OCI-LY1 (cell line): Measurements from ENCODE around the gene MAP3K7CL.

Source experiments
- H2AFZ ChIP-seq: fragments of 200-600 bp; sonication (generic), shearing (Covaris generic); 2 replicates; pipeline ENCODE4 v1.6.0; 2014; ENCODE audit warnings: antibody characterized with exemption, mild to moderate bottlenecking, low read length
- H3F3A ChIP-seq: fragments of 200-600 bp; sonication (generic), shearing (Covaris generic); 2 replicates; pipeline ENCODE4 v1.6.0; 2014; ENCODE audit warnings: mild to moderate bottlenecking, antibody characterized with exemption, low read length, moderate library complexity; ENCODE audit not compliant: insufficient read depth
- H3K27ac ChIP-seq: fragments of 200-600 bp; sonication (generic); 2 replicates; pipeline ENCODE4 v1.5.1; 2014; ENCODE audit warnings: low read length, mixed run types, mild to moderate bottlenecking, low read depth; ENCODE audit not compliant: poor library complexity, severe bottlenecking
- H3K27me3 ChIP-seq: fragments of 200-600 bp; sonication (generic); 2 replicates; pipeline ENCODE4 v1.6.0; 2014; ENCODE audit warnings: antibody characterized with exemption, mild to moderate bottlenecking, low read length, moderate library complexity; ENCODE audit not compliant: insufficient read depth
- H3K36me3 ChIP-seq: fragments of 200-600 bp; sonication (generic); 2 replicates; pipeline ENCODE4 v1.6.1; 2014; ENCODE audit warnings: mild to moderate bottlenecking, antibody characterized with exemption, low read length, moderate library complexity, mixed read lengths; ENCODE audit not compliant: insufficient read depth
- H3K4me1 ChIP-seq: fragments of 200-600 bp; sonication (generic); 2 replicates; pipeline ENCODE4 v1.5.1; 2014; ENCODE audit warnings: mild to moderate bottlenecking, low read length, moderate library complexity; ENCODE audit not compliant: insufficient read depth, severe bottlenecking
- H3K4me2 ChIP-seq: fragments of 200-600 bp; sonication (generic), shearing (Covaris generic); 2 replicates; pipeline ENCODE4 v1.6.1; 2014; ENCODE audit warnings: low read length
- H3K4me3 ChIP-seq: fragments of 200-600 bp; sonication (generic); 2 replicates; pipeline ENCODE4 v1.5.1; 2014; ENCODE audit warnings: low read length, low read depth, mild to moderate bottlenecking, mixed read lengths; ENCODE audit not compliant: poor library complexity, severe bottlenecking
- H3K79me2 ChIP-seq: fragments of 200-600 bp; shearing (Covaris generic); 2 replicates; pipeline ENCODE4 v1.6.1; 2016; ENCODE audit warnings: mixed run types, low read length, mixed read lengths; ENCODE audit not compliant: insufficient read depth
- H3K9ac ChIP-seq: fragments of 200-600 bp; sonication (generic), shearing (Covaris generic); 2 replicates; pipeline ENCODE4 v1.6.1; 2014; ENCODE audit warnings: mild to moderate bottlenecking, low read length, mixed read lengths
- H3K9me2 ChIP-seq: fragments of 200-600 bp; sonication (generic), shearing (Covaris generic); 2 replicates; pipeline ENCODE4 v1.6.1; 2014; ENCODE audit warnings: low read depth, mild to moderate bottlenecking, low read length, mixed read lengths
- H3K9me3 ChIP-seq: fragments of 200-600 bp; shearing (Covaris generic); 2 replicates; pipeline ENCODE4 v1.6.1; 2014; ENCODE audit warnings: low read length, mixed read lengths
- H4K20me1 ChIP-seq: fragments of 200-600 bp; sonication (generic), shearing (Covaris generic); 2 replicates; pipeline ENCODE4 v1.6.0; 2016; ENCODE audit warnings: mild to moderate bottlenecking, low read length; ENCODE audit not compliant: insufficient read depth
- CTCF ChIP-seq: fragments of 200-600 bp; sonication (generic), shearing (Covaris generic); IDR thresholded peaks from 2 replicates; pipeline ENCODE4 v1.5.1; 2017; ENCODE audit warnings: mild to moderate bottlenecking, antibody characterized with exemption, low read length, moderate library complexity, mixed read lengths
- EZH2 ChIP-seq: fragments of 200-600 bp; sonication (generic), shearing (Covaris generic); IDR thresholded peaks from 2 replicates; pipeline ENCODE4 v1.8.0; 2017; ENCODE audit warnings: borderline replicate concordance, mixed run types, mild to moderate bottlenecking, antibody characterized with exemption, low read length, moderate library complexity, mixed read lengths

Gene MAP3K7CL

GRCh38 chr21:29148530-29148929 lies 18.1 kb downstream of the MAP3K7CL start:
- H3K4me2 ChIP-seq = no peak overlapping the region
- no peaks in the 10 kb centered on the region for H4K20me1 ChIP-seq
- no peak overlapping the region for H3K27ac ChIP-seq
- TF ChIP-seq CTCF (no peak), EZH2 (no peak)
- H3K9me2 ChIP-seq = no peaks in the 10 kb centered on the region
- H3K9ac ChIP-seq = no peak overlapping the region
- H3K4me3 ChIP-seq = no peak overlapping the region
- no peaks in the 10 kb centered on the region for H3K4me1 ChIP-seq
- H3K36me3 ChIP-seq = no peaks in the 10 kb centered on the region
- no peaks in the 10 kb centered on the region for H3K79me2 ChIP-seq
- no peaks in the 10 kb centered on the region for H3F3A ChIP-seq
- no peaks in the 10 kb centered on the region for H3K27me3 ChIP-seq
- H2AFZ ChIP-seq = no peak overlapping the region
- no peaks in the 10 kb centered on the region for H3K9me3 ChIP-seq

- Histone ChIP-seq H3K27me3 (no peaks in the 10 kb centered on the region), H3K4me1 (no peaks in the 10 kb centered on the region), H4K20me1 (no peaks in the 10 kb centered on the region), H3K4me3 (no peak overlapping the region), H2AFZ (no peak overlapping the region), H3F3A (no peaks in the 10 kb centered on the region), H3K79me2 (no peaks in the 10 kb centered on the region), H3K27ac (no peak overlapping the region), H3K9me2 (no peaks in the 10 kb centered on the region), H3K36me3 (no peaks in the 10 kb centered on the region), H3K9me3 (no peaks in the 10 kb centered on the region), H3K9ac (no peak overlapping the region), H3K4me2 (no peak overlapping the region)
- TF ChIP-seq CTCF (no peak), EZH2 (no peak)
Measured at GRCh38 chr21:29149808-29150425, 19.5 kb downstream of the MAP3K7CL start.

GRCh38 chr21:29151931-29152330 lies 21.5 kb downstream of the MAP3K7CL start:
- Histone ChIP-seq H3K9ac (no peak overlapping the region), H3K9me3 (no peaks in the 10 kb centered on the region), H3K9me2 (no peaks in the 10 kb centered on the region), H3K4me3 (no peak overlapping the region), H2AFZ (no peak overlapping the region), H3K4me1 (no peaks in the 10 kb centered on the region), H3K27ac (no peak overlapping the region), H3K36me3 (no peaks in the 10 kb centered on the region), H3F3A (no peaks in the 10 kb centered on the region), H3K27me3 (no peaks in the 10 kb centered on the region), H3K4me2 (no peak overlapping the region), H4K20me1 (no peaks in the 10 kb centered on the region), H3K79me2 (no peaks in the 10 kb centered on the region)
- TF ChIP-seq EZH2 (no peak), CTCF (no peak)
